A549 (cell line): ENCODE results near the gene LDLRAD4.

Experiments
- CEBPB ChIP-seq, 2 experiments: fragments of >200 bp in 1 of 2; sonication (Bioruptor Twin) in 1 of 2; formaldehyde crosslinking in 1 of 2; IDR thresholded peaks; 2 replicates each; pipeline ENCODE4 v1.6.1; 2012 to 2016
- JUNB ChIP-seq: fragments of >200 bp; sonication (Bioruptor Twin); formaldehyde crosslinking; IDR thresholded peaks from 2 replicates; pipeline ENCODE4 v1.6.1; 2016
- KDM1A ChIP-seq: fragments of 200-600 bp; sonication (generic); IDR thresholded peaks from 2 replicates; pipeline ENCODE4 v1.6.1; 2016; ENCODE audit warnings: low read depth, mild to moderate bottlenecking
- TF ChIP-seq, protein P1 (sequence below): fragments of >200 bp; sonication (Bioruptor Twin); formaldehyde crosslinking; IDR thresholded peaks from 3 replicates; pipeline ENCODE4 v1.5.1; 2016
- TF ChIP-seq, protein P2 (sequence below): fragments of 200-600 bp; sonication (generic); IDR thresholded peaks from 2 replicates; pipeline ENCODE4 v1.6.1; 2016; ENCODE audit warnings: antibody characterized with exemption, mild to moderate bottlenecking, moderate library complexity

GRCh38 chr18:13613591-13614501 lies 395.3 kb downstream of the LDLRAD4 start:
- TF ChIP-seq, protein P1, sequence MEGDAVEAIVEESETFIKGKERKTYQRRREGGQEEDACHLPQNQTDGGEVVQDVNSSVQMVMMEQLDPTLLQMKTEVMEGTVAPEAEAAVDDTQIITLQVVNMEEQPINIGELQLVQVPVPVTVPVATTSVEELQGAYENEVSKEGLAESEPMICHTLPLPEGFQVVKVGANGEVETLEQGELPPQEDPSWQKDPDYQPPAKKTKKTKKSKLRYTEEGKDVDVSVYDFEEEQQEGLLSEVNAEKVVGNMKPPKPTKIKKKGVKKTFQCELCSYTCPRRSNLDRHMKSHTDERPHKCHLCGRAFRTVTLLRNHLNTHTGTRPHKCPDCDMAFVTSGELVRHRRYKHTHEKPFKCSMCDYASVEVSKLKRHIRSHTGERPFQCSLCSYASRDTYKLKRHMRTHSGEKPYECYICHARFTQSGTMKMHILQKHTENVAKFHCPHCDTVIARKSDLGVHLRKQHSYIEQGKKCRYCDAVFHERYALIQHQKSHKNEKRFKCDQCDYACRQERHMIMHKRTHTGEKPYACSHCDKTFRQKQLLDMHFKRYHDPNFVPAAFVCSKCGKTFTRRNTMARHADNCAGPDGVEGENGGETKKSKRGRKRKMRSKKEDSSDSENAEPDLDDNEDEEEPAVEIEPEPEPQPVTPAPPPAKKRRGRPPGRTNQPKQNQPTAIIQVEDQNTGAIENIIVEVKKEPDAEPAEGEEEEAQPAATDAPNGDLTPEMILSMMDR, result no peak
- TF ChIP-seq KDM1A (no peak), JUNB (no peak), CEBPB (IDR thresholded peaks at IDR 0.05) (no peak)
- TF ChIP-seq, protein P2, sequence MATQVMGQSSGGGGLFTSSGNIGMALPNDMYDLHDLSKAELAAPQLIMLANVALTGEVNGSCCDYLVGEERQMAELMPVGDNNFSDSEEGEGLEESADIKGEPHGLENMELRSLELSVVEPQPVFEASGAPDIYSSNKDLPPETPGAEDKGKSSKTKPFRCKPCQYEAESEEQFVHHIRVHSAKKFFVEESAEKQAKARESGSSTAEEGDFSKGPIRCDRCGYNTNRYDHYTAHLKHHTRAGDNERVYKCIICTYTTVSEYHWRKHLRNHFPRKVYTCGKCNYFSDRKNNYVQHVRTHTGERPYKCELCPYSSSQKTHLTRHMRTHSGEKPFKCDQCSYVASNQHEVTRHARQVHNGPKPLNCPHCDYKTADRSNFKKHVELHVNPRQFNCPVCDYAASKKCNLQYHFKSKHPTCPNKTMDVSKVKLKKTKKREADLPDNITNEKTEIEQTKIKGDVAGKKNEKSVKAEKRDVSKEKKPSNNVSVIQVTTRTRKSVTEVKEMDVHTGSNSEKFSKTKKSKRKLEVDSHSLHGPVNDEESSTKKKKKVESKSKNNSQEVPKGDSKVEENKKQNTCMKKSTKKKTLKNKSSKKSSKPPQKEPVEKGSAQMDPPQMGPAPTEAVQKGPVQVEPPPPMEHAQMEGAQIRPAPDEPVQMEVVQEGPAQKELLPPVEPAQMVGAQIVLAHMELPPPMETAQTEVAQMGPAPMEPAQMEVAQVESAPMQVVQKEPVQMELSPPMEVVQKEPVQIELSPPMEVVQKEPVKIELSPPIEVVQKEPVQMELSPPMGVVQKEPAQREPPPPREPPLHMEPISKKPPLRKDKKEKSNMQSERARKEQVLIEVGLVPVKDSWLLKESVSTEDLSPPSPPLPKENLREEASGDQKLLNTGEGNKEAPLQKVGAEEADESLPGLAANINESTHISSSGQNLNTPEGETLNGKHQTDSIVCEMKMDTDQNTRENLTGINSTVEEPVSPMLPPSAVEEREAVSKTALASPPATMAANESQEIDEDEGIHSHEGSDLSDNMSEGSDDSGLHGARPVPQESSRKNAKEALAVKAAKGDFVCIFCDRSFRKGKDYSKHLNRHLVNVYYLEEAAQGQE, result no peak
